HG03521 (cell line): ENCODE data around the gene C15orf40.
"Not testable (repeated sequence)": the region's sequence is repeated elsewhere in the genome, so short reads cannot be mapped to it uniquely, and the experiment has no call there.

ENCODE experiments used
- ATAC-seq: cut with Tn5 transposase; IDR thresholded peaks from one replicate; pipeline ENCODE4 v1.9.1; 2021; ENCODE audit warnings: mild to moderate bottlenecking, moderate library complexity; ENCODE audit not compliant: unreplicated experiment

The C15orf40 gene

DNA sequence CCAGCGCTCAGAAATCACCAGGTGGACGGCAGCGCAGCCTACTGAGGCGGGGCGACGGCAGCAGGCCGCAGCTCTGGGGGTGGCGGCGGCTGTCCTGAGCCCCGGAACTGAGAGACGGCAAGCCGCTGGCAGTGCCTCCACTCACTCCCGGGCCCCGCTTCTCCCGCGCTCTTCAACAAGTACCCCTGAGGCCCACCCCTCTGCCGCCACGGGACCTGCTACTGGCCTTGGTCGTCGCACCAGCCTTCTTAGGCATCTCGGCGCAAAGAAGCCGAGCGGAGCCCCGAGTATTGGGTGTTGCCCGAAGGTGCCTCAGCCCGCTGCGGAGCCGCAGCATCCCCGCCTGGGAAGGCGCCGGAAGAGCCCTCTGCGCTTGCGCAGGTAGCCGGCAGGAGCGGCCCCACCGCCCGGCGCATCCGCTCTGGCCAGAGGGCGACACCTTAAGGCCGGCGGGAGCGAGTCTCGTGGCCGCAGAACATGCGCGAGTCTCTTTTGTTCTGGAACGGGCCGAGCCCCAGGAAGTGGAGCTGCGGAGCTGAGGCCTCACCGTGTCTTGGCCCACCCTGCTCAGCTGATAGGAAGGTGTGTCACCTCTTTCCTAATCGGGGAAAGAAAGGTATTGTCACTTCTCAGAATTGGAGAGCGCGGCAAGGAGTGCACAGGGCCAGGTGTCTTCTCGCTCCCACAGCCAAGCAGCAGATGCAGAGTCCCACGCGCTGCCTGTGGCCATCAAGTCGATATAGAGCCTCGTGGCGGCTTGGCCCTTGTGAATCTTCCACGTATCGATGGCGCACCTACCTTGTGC, at the start of gene C15orf40:
Gene C15orf40, minus strand, starts transcription at position 369 of the 805 bp plus-strand sequence. Its CDS starts 32 bp downstream, at position 337.
- ATAC-seq = peak; percentile 88

GRCh38 chr15:83057696-83058376, 46.4 kb upstream of the C15orf40 start:
- ATAC-seq = no peak

DNA sequence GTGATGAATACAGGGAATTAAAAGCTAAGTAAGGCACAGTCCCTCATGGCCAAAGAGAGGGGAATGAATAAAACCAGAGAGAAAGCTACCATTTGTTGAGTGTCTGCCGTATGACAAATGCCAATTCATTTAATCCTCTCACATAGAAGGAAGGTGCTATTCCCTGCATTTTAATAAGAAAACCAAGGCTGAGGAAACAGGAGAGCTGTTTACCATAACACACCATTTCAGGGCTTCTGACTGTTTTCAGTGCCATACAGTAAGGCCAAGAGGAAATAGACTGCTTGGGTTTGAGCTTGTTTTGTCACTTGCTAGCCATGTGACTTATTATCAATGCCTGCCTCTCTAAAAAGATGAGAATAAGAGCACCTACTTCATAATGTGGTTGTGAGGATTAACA, 45.6 kb upstream of the C15orf40 start:
- no peak for ATAC-seq

DNA sequence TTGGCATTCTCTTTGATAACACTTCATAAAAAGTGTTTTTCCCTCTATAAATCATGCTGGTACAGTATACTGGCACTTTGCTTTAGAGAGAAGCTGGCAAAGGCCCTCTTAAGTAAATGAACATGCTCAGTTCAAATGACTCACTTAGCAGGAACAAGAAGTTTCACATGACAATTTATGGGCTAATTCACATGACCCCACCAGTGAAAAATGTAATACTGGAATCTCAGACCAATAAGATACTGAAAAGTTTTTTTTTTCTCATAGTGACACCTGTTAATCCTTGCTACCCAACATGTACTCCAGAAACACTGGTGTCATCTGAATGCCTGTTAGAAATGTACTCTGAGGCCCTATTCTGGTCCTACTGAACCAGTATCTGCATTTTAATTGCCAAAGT, 41.7 kb upstream of the C15orf40 start:
- ATAC-seq = no peak

DNA sequence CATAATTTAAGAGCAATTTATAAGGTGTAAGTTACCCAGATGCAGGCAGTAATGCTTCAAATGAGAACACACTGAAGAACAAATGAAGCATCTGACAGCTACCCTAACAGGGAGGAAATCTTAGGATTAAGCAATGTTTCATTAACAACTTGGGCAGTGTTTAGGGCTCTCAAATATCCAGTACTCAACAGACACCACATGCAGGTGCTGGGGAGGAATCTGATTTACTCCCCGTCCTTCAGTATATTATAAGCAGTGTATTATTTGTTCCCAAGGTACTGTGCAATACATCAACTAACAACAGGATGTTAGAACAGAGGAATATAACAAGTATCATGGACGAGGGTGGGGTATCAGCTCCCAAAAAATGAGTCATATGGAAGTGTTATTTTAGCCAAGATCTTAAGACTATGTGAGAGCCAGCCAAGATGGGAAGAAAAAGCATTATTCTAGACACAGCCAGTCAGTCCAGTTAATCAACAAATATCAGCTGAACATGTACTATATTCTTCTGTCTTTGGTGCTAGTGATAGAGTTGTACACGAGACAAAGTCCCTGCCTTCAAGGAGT, 35.2 kb upstream of the C15orf40 start:
- ATAC-seq = no peak

- no peak for ATAC-seq
Measured at GRCh38 chr15:83044156-83044555, 32.7 kb upstream of the C15orf40 start.

- ATAC-seq = no peak
Measured at GRCh38 chr15:83039206-83039605, 27.8 kb upstream of the C15orf40 start.

DNA sequence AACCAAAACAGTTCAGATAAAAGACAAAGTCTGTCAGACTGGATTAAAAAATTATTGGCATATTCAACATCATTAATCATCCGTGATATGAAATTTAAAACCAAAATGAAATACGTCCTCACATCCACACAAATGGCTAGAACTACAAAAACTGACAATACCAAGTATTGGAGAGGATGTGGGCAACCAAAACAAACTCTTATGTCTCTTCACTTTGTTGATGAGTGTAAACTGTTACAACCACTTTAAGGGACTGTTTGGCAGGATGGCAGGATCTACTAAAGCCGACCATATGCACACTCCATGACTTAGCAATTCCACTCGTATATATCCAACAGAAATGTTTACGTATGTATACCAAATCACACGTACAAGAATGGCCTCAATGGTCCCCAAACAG, 24.8 kb upstream of the C15orf40 start:
- no peak for ATAC-seq

- ATAC-seq = not testable (repeated sequence)
Measured at GRCh38 chr15:83031234-83031633, 19.8 kb upstream of the C15orf40 start.

GRCh38 chr15:83030021-83030420, 18.6 kb upstream of the C15orf40 start:
- no peak for ATAC-seq

DNA sequence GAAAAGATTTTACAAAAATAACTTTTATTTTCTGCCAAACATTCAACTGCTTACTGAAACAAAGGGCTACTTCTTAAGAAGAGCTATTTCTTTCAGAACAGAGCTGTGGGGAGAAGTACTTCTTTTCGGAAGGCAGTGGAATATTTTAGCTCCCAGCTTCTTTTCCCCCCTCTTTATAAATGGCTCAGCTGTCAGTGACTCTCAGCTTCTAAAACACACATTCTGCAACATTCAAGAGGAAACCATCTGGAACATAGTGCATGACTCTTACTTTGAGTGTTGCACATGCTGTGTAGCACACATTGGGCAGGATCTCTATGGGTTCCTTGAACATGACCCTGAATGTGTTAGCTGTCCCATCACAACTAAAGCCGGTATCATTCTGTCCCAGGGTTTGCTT, 7.0 kb upstream of the C15orf40 start:
- ATAC-seq = no peak

GRCh38 chr15:83016906-83017305, 5.5 kb upstream of the C15orf40 start:
- no peak for ATAC-seq

DNA sequence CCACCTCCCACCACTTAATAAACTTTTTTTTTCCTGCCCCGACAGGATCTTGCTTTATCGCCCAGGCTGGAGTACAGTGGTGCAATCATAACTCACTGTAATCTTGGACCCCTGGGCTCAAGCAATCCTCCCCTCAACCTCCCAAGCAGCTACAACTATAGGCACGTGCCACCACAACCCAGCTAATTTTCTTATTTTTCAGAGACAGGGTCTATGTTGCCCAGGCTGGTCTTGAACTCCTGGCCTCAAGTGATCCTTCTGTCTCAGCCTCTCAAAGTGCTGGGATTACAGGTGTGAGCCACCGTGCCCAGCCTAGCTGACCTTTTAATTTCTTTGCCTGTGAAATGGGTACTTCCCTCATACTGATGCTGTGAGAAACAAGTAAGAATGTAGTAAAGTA, 3.9 kb upstream of the C15orf40 start:
- ATAC-seq = no peak

DNA sequence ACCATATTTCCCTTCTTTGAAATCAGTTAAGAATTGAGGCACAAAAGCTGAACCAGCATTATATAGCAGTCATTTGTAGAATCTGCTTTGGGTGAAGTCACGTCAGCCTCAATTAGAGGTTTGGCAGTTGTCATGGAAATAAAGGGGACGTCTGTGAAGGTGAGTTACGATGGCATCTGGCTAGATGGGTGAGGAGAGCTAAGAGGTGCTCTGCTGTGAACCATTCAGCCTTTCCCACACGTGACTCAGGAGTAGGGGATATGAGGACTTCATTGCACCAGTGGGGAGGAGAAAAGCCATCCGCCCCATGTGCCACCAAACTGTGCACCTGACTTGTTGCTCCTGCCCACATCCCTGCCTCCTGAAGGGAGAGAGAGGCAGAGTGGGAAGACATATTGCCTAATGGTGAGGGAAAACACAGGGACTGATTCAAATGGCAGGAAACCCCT, 2.8 kb upstream of the C15orf40 start:
- ATAC-seq = no peak

DNA sequence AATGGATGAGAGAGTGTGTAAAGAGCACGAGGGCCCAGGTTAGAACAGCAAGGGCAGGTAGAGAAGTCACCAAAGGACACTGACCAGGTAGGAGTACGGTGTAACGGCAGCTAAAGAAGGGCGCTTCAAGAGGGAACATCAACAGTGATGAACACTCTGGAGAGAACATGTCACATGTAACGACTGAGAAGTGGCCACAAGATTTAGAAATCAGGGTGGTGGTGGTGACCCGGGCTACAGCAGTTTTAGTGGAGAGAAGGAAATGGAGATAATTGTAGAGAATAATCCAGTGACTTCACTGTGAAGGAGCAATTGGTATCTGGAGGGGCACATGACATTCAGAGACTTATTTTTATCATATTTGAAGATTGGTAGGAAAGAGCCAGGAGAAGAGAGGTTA, 1.2 kb upstream of the C15orf40 start:
- no peak for ATAC-seq

DNA sequence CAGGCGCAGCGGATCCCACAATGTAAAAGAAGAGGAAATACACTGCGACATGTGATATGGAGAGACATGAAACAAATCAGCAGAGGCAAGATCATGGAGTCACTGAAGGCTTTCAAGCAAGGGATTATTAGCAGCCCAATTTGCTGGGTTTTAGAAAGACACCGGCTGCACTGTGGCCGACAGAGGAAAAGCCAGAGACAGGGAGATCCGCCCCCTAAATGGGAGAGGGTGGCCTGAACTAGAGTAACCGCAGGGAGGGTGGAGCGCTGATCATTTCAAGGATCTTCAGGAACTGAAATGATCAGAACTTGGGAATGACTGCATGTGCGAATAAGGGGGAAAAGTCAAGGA, 612 bp upstream of the C15orf40 start:
- ATAC-seq = no peak

DNA sequence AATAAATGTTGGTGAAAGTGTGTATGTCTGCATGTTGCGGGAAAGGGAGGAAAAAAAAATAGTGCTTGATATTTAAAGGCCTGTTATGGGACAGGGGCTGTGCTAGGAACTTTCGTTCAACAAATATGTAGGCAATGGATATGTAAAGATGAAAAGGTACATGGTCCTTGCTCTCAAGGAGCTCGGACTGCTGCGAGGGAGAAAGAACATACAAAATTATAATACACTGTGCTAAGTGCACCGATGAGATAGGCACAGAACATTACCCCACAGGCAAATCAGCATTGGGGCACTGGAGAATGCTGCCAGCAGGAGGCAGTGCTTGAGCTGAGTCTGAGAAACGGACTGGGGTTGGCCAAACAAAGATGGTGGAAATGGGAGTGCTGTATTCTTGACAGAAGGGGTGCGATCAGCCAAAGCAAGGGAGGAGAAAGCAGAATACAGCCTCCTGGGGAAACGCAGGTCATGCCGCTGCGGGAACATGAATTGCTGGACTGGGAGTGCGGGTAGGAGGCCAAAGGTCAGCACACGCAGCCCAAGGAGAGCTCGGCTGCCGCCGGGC, 649 bp downstream of the C15orf40 start:
- peak; percentile 47 for ATAC-seq

- ATAC-seq = not testable (repeated sequence)
Measured at GRCh38 chr15:83000672-83001031, 10.8 kb downstream of the C15orf40 start.

GRCh38 chr15:82999905-83000671, 11.4 kb downstream of the C15orf40 start:
- ATAC-seq = peak; percentile 74

DNA sequence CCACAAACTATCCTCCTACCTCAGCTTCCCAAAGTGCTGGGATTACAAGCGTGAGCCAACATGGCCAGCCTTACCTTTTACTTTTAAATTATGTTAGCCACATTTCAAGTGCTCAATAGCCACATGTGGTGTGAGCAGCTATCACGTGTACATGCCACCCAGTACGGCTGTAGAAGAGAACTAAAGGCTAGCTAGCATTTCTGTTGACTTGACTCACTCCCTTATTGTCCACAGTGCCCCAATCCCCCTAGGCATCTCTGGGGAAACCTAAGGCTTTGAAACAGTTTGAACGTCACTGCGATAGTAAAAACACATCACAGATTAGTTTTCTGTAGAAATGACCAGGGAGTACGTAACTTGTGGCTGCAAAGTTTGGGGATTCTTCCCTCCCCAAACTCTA, 12.0 kb downstream of the C15orf40 start:
- ATAC-seq = no peak

GRCh38 chr15:82995938-82996337, 15.5 kb downstream of the C15orf40 start:
- ATAC-seq = no peak
